CD4-positive, alpha-beta T cell treated with Interleukin-17A for 4 hours (primary cell): ENCODE results near the gene CNFN.

Experiments
- DNase-seq: peaks from one replicate; pipeline ENCODE4 v3.0.0-alpha.2; 2020; ENCODE audit warnings: mixed read lengths

The CNFN gene

DNA sequence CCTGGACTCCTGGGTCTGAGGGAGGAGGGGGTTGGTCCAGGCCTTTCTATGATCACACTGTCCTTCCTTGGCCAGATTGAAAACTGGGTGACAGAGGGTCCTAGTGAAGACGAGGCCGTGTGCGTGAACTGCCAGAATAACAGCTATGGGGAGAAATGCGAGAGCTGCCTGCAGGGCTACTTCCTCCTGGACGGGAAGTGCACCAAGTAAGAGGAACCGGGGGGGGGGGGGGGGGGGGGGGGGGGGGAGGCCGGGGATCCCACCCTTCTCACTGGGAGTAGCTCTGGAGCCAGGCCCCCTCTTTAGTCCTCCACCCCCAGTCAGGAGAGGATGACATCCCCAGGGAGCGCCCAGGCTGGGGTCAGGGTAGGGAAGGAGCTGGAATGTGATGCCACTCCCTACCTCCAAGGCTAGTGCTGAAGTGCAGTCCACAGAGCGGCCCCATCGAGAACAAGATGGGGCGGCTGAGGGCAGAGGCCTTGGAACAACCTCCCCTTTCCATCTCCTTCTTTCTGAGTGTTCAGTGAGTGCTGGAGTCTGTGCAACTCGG is 19.4 kb downstream of the CNFN start:
- no peak for DNase-seq

DNA sequence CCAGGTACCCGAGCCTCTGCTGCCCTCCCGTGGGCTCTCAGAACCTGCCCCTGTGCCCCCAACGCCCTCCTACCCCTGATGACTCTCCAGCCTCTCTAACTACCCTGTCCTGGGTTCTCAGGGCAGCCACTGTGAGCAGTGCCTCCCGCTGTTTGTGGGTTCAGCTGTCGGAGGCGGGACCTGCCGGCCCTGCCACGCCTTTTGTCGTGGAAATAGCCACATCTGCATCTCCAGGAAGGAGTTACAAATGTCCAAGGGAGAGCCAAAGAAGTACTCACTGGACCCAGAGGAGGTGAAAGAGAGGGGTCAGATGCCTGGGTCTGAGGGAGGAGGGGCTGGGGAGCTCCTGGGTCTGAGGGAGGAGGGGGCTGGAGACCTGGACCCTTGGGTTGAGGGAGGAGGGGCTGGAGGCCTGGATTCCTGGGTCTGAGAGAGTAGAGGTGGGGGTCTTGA is 20.0 kb downstream of the CNFN start:
- no peak for DNase-seq

DNA sequence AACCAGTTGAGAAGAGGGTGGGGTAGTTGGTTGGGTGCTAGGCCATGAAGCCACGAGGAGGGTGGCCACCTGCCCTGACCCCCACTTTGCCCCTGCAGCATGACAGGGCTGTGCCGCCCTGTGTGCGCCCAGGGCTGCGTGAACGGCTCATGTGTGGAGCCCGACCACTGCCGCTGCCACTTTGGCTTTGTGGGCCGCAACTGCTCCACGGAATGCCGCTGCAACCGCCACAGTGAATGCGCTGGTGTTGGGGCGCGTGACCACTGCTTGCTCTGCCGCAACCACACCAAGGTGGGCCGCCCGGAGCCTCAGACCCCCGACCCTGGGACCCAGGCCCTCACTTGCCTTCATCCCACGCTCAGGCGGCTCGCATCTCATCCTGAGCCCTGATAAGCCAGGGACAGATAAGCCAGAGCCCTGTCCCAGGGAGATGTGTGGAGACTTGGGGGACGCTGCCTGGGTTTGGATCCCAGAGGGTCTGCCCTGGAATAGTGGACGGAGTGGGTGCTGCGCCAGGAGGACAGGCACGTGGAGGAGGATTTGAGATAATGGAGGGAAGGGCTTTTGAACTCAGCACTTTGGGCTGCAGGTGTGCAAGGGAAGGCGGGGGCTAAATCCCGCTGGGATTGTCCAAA is 20.5 kb downstream of the CNFN start:
- no peak for DNase-seq

DNA sequence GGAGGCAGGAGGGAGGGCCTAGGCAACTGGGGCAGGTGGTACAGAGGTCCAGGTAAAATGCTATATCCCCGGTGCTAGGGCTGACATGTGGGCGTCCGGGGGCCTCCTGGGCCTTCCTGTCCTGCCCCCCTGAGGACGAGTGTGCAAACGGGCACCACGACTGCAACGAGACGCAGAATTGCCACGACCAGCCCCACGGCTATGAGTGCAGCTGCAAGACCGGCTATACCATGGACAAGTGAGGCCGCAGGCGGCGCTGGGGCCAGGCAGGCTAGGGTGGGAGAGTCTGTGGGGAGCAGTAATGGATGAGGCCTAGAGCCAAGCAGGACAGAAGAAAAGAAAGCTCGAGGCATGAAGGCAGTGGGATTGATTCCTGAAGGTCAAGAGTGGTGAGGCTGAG is 21.3 kb downstream of the CNFN start:
- DNase-seq, result no peak

DNA sequence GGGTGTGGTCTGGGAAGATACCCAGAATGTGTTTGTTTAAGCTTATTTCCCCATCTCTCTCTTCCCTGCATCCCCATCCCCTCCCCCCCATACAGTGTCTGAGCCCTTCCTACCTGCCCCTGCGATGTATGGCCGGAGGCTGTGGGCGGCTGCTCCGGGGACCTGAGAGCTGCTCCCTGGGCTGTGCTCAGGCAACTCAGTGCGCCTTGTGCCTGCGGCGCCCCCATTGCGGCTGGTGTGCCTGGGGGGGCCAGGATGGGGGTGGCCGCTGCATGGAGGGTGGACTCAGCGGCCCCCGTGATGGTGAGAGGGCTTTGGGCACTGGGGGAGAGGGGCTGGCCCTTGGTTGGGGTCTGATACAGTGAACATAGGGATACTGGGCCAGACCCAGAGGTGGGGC is 21.7 kb downstream of the CNFN start:
- no peak for DNase-seq

DNA sequence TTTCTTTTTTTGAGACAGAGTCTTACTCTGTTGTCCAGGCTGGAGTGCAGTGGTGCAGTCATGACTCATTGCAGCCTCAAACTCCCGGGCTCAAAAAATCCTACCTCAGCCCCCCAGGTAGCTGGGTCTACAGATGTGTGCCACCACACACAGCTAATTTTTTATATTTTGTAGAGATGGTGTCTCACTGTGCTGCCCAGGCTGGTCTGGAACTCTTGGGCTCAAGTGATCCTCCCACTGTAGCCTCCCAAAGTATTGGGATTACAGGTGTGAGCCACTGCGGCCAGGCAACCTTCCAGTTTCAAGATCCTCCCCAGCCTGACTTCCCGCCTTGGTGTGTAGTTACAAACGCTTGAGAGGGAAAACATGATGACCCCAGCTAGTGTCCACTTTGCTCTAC is 22.2 kb downstream of the CNFN start:
- no peak for DNase-seq

DNA sequence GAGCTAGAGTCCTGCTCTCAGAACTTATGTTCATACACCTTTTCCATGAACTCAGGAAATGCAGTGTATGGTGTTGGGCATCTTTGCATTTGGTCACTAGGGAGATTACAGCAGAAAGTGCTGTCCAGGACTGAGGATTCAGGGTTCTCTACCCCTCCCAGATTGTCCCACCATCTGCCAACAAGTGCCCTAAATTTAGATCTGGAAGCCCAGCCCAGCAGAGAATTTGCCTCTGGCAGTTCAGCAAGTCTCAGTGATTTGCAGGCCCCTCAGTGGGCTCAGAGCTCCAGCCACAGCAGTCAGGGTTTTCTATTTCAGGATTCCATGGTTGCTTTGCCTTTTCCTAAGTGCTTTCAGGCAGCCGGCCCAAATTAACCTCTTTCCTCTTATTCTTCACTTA is 23.4 kb downstream of the CNFN start:
- DNase-seq, result no peak

DNA sequence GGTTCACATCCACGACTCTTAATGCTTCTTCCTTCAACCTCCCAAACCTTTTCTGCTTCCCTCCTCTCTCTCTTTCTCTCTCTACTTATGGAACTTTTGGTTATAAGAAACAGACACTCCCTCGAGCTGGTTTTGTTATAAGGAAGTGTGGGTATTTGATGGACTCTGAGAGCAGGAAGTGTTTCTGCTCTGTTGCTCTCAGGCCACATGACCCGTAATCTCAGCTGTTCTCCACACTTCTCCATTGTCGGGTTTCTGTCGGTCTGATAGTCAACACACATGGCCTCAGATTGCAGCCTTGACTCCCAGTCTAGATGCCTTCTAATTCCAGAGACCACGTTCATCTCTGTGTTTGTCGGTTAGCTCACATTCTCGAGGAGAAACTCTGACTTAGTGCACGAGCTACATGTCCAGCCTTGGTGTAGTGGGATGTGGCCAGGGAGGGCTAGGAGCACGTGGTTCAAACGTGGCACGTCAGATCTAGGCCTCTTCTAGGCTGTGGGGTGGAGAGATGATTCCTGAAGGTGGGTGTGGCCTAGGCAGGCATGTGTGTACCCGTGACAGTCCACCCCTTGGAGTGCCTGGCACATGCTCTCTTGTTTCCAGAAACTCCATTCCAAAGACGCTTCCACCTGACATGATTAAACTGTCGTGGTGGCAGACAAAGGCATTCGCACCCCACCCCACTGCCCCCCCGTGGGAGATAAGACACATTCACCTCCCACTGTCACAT is 26.3 kb downstream of the CNFN start:
- no peak for DNase-seq

DNA sequence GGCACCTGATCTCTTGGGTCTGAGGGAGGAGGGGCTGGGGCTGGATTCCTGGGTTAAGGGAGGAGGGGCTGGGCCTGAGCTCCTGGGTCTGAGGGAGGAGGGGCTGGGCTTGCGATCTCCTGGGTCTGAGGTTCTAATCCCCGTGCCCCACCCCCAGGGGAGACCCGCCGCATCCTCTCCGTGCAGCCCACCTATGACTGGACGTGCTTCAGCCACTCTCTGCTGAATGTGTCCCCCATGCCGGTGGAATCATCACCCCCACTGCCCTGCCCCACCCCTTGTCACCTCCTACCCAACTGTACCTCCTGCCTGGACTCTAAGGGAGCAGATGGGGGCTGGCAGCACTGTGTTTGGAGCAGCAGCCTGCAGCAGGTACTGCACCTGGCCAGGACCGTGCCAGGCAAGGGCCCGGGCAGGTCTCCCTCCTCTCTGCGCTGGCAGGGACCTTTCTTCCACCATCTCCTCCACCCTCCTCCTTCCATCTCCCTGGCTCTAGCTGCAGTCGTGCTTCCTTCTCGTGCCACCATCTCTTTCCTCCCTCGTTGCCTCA is 27.1 kb downstream of the CNFN start:
- no peak for DNase-seq

DNA sequence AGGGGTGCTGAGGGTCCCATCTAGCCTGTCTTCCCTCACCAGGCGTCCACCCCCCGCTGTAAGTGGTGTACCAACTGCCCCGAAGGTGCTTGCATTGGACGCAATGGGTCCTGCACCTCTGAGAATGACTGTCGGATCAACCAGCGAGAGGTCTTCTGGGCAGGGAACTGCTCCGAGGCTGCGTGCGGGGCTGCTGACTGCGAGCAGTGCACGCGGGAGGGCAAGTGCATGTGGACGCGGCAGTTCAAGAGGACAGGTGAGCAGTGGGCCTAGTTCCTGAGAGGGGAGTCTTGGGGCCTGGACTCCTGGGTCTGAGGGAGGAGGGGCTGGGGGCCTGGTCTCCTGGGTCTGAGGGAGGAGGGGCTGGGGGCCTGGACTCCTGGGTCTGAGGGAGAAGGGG is 27.8 kb downstream of the CNFN start:
- no peak for DNase-seq

DNA sequence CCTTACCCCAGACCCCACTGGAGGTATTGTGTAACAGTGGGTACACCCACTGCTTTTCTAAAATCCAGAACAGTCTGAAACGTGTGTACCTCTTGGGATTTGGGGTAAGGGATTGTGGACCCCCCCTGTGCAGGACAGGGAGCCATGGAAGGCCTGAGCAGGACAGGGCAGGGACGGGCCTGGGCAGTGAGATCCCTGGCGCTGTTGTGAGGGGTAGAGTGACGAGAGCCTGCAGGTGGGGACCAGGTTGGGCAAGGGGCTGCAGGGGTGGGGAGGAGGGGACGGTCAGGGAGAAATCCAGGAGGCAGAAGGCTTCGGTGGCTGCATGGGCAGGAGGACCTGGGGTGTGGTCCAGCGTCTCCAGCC is 28.6 kb downstream of the CNFN start:
- DNase-seq, result no peak

DNA sequence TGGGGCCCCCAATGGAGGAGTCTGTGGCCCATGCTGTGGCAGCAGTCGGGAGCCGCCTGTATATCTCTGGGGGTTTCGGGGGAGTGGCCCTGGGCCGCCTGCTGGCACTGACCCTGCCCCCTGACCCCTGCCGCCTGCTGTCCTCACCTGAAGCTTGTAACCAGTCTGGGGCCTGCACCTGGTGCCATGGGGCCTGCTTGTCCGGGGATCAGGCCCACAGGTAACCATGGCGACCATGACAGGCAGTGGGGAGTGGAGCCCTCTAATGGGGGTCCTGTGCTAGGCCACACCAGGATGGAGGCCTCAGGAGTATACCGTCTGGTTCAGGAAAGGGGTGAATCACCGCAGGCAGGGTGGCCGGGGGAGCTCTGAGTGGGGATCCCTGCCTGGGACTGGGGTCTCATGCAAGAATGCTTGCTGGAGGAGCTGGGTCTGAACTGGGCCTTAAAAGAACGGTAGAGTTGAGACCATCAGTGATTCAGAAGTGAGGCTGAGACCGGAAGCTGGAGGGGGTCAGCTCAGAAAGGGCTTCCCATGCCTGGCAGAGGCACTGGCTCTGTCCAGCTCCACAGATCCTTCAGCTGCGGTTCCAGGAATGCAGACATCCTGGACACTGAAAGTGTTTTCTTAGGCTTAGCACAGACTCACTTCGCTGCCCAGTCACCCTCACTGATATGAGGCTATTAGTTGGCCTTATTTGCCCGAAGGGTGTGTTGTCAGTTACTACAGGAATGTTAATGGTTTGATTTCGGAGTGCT is 29.1 kb downstream of the CNFN start:
- DNase-seq, result no peak

DNA sequence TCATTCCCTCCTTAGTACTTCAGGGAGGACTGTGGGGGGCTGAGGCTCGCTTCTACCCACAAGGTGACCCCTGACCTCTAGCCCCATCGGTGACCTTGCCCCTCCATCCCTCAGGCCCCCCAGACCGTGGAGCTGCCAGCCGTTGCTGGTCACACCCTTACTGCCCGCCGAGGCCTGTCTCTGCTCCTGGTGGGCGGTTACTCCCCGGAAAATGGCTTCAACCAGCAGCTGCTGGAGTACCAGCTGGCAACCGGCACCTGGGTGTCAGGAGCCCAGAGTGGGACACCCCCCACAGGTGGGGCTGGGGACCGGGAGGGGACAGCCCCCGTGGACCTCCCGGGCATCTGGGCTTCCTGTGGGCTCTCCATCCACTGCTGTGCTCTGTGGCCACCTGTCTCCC is 32.8 kb downstream of the CNFN start:
- no peak for DNase-seq

DNA sequence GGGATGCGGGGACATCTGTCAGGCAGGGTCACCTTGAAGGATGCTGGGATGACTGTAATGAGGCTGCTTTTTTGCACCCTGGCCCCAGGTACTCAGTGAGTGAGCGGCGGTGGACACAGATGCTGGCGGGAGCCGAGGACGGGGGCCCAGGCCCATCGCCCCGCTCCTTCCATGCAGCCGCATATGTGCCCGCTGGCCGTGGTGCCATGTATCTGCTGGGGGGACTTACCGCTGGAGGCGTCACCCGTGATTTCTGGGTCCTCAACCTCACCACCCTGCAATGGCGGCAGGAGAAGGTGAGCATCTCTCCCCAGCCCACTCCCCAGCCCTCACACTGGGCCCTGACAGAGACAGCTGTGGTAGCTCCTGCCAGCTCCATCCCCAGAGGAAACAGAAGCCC is 33.4 kb downstream of the CNFN start:
- no peak for DNase-seq

DNA sequence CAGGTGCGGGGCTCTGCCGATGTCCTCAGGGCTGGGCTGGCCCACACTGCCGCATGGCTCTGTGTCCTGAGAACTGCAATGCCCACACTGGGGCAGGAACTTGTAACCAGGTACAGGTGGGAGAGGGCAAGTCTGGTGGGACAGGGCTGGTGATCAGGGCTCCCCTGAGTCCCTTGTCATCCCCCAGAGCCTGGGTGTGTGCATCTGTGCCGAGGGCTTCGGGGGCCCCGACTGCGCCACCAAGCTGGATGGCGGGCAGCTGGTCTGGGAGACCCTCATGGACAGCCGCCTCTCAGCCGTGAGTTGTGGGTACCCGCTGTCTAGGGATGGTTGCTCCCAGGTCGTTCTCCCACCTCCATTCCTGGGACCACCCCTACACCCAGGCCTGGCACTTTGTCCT is 34.2 kb downstream of the CNFN start:
- no peak for DNase-seq

DNA sequence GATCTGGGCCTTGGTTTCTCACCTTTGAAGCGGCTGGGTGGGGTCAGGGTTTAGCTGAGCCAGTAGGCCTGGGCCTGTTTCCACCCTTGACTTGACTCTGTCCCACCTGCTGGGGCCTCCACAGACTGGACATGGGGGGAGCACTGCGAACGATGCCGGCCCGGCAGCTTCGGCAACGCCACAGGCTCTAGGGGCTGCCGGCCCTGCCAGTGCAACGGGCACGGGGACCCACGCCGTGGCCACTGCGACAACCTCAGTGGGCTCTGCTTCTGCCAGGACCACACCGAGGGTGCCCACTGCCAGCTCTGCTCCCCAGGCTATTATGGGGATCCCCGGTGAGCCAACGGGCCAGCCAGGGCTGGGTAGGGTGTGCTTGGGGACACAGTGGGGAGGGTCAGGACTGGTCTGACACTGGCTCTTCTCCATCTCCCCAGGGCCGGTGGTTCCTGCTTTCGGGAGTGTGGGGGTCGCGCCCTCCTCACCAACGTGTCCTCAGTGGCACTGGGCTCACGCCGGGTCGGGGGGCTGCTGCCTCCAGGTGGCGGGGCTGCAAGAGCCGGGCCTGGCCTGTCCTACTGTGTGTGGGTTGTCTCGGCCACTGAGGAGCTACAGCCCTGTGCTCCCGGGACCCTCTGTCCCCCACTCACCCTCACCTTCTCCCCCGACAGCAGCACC is 36.6 kb downstream of the CNFN start:
- DNase-seq, result no peak

DNA sequence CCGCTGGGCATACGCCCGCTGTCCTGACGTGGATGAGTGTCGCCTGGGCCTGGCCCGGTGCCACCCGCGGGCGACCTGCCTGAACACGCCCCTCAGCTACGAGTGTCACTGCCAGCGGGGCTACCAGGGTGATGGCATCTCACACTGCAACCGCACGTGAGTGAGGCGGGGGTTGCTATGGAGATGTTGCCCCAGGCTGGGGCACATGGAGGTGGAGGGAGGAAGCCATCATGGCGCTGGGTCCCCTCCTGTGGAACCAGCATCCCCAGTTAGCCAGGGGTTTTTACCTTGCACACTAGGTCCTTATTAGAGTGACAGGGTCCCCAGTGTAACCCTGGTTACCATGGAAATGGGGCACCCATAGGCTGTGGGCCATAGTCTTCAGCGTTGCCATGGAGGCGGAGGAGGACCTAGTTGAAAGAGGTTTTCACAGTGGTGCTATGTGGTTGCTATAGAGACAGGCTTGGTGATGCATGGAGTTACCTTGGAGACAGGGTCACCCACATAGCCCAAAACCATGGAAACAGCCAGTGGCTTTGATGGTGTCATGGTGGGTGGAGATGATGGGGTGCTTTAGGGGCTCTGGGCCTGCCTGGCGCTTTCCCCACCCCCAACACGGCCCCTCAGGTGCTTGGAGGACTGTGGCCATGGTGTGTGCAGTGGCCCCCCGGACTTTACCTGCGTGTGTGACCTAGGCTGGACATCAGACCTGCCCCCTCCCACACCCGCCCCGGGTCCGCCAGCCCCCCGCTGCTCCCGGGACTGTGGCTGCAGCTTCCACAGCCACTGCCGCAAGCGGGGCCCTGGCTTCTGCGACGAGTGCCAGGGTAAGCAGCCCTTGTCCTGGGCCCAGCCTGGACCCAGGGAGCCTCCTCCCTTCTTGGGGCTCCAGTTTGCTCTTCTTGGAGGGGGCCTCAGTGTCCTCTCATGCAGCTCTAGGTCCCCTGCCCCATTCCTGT is 37.5 kb downstream of the CNFN start:
- no peak for DNase-seq

DNA sequence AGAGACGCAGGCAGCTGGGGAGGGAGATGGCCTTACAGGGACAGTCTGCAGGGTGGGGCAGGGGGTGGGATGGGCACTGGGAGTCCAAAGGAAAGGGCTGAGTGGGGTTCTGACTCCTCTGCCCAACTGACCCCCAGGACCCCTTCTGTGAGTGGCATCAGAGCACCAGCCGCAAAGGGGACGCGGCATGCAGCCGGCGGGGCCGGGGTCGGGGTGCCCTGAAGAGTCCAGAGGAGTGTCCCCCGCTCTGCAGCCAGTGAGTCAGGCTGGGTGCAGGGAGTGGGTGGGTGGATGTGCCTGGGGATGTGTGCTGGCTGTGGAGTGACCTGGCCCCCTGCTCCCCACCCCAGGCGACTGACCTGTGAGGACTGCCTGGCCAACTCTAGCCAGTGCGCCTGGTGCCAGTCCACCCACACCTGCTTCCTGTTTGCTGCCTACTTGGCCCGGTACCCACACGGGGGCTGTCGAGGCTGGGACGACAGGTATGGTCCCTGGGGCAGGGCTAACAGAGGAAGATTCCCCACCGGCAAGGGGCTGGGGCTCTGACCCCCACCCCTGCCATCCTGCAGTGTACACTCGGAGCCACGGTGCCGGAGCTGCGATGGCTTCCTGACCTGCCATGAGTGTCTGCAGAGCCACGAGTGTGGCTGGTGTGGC is 38.9 kb downstream of the CNFN start:
- DNase-seq, result no peak

DNA sequence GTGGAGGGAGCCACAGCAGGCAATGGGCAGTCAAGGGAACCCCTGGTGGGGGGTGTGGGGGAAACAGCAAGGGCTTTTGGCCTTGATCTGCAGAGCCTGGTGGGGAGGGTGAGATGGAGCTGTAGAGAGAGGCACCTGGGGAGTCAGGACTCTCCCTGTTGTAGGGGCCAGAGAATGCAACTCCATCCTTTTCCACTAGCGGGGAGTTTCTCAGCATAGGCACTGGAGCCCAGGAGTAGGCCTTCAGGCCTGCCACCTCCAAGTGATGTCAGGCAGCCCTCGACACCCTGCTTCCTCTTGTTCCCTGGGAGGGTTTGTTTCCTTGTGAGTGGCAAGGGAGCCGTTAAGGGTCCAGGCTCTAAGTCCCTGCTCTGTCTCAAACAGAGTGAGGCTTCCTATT is 39.7 kb downstream of the CNFN start:
- no peak for DNase-seq

DNA sequence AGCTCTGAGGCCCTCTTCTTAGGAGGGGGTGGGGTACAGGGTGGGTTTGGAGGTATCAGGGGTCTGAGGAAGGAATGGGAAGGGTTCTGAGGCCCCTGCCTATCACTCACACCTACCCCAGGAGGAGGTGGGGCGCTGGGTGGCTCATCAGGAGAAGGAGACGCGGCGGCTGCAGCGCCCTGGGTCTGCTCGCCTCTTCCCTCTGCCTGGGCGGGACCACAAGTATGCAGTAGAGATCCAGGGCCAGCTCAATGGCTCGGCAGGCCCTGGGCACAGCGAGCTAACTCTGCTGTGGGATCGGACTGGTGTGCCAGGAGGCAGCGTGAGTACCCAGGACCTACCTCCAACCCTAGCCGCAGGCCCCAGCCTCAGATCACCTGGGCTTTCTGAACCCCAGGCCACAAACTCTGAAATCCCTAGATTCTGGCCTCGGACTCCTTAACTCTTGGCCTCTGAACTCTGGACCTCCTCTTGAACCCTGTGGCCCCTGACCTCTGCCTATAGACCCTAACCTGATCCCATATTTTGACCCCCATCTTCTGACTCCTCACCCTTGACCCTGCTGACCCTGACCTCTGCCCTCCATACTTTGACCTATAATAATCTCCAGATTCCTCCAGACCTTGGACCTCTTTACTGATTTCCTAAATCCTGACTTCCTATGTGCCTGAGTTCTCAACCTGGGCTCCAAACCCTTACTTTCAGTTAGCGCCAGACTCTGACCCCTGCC is 40.6 kb downstream of the CNFN start:
- no peak for DNase-seq

DNA sequence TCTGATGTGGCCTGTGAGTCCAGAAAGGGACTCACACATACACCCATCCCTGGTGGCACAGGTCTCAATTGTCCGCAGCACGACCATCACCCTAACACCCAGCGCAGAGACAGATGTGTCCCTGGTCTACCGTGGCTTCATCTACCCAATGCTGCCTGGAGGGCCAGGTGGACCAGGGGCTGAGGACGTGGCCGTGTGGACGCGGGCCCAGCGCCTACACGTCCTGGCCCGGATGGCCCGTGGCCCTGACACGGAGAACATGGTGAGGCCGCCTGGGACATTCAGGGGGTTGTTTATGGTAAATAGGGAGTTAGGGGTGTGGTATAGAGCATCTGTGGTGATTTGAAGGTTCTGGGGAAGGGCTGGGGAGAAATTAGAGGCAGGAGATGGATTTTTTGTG is 41.9 kb downstream of the CNFN start:
- no peak for DNase-seq
